Measurements from ENCODE around the gene EPHA6. TPM values are rescaled to one million over a fixed set of nuclear protein-coding genes. Genes with fewer than 3 reads are reported as not detected.

EPHA6 gene
- total RNA-seq, 1 experiment from 2014 or later: 2.7 TPM

- H3K27ac Mint-ChIP-seq (ENCODE audit: unreplicated experiment): no peak overlapping the region
- no TSS peak for BruUV-seq (replicated peaks)
- TF ChIP-seq CTCF (IDR thresholded peaks at IDR 0.05; ENCODE audit: insufficient read depth in 1 of 2, low read depth in 1 of 2, low read length in 1 of 2, severe bottlenecking in 1 of 2, unreplicated experiment in 1 of 2): no peak
- POLR2A ChIA-PET: no interaction called here
- no peaks in the 10 kb centered on the region for H3K36me3 ChIP-seq (ENCODE audit: control insufficient read depth, insufficient read depth, low read length)
- no peaks in the 10 kb centered on the region for H3K27me3 ChIP-seq (replicated peaks; ENCODE audit: control insufficient read depth, insufficient read depth, low read length)
- H3K4me3 ChIP-seq (ENCODE audit: low read depth, low read length): no peak overlapping the region
- no peaks in the 10 kb centered on the region for H3K27me3 Mint-ChIP-seq (ENCODE audit: insufficient read depth, unreplicated experiment)
- no peaks in the 10 kb centered on the region for H3K4me1 Mint-ChIP-seq (ENCODE audit: low read depth, unreplicated experiment)
- H3K4me1 ChIP-seq: no peaks in the 10 kb centered on the region
- no peak for DNase-seq
- intact Hi-C loops (cut with micrococcal nuclease; ENCODE audit: unreplicated experiment): no loop called here
- no peaks in the 10 kb centered on the region for H3K36me3 Mint-ChIP-seq (ENCODE audit: insufficient read depth, unreplicated experiment)
- no peak overlapping the region for H3K4me3 Mint-ChIP-seq (ENCODE audit: unreplicated experiment)
- CTCF ChIA-PET: no interaction called here
- no peaks in the 10 kb centered on the region for H3K9me3 ChIP-seq
- H3K9me3 Mint-ChIP-seq (ENCODE audit: unreplicated experiment): no peaks in the 10 kb centered on the region
Observed at GRCh38 chr3:97106652-97106989, 292.2 kb downstream of the EPHA6 start.

- no peaks in the 10 kb centered on the region for H3K9me3 ChIP-seq
- no peak for TF ChIP-seq CTCF (IDR thresholded peaks at IDR 0.05; ENCODE audit: insufficient read depth in 1 of 2, low read depth in 1 of 2, low read length in 1 of 2, severe bottlenecking in 1 of 2, unreplicated experiment in 1 of 2)
- Mint-ChIP-seq H3K4me3 (ENCODE audit: unreplicated experiment) (no peak overlapping the region), H3K9me3 (ENCODE audit: unreplicated experiment) (no peaks in the 10 kb centered on the region), H3K36me3 (ENCODE audit: insufficient read depth, unreplicated experiment) (no peaks in the 10 kb centered on the region), H3K27me3 (ENCODE audit: insufficient read depth, unreplicated experiment) (no peaks in the 10 kb centered on the region), H3K4me1 (ENCODE audit: low read depth, unreplicated experiment) (no peaks in the 10 kb centered on the region), H3K27ac (ENCODE audit: unreplicated experiment) (no peak overlapping the region)
- BruUV-seq (replicated peaks): no TSS peak
- H3K4me3 ChIP-seq (ENCODE audit: low read depth, low read length): no peak overlapping the region
- intact Hi-C loops (cut with micrococcal nuclease; ENCODE audit: unreplicated experiment): no loop called here
- no peaks in the 10 kb centered on the region for H3K36me3 ChIP-seq (ENCODE audit: control insufficient read depth, insufficient read depth, low read length)
- no peaks in the 10 kb centered on the region for H3K27me3 ChIP-seq (replicated peaks; ENCODE audit: control insufficient read depth, insufficient read depth, low read length)
- no peaks in the 10 kb centered on the region for H3K4me1 ChIP-seq
- DNase-seq: no peak
- ChIA-PET POLR2A (no interaction called here), CTCF (no interaction called here)
Observed at GRCh38 chr3:97108136-97108535, 293.7 kb downstream of the EPHA6 start.

- Mint-ChIP-seq H3K27me3 (ENCODE audit: insufficient read depth, unreplicated experiment) (peaks cover 5% of the 10 kb centered on the region), H3K4me3 (ENCODE audit: unreplicated experiment) (no peak overlapping the region), H3K4me1 (ENCODE audit: low read depth, unreplicated experiment) (no peaks in the 10 kb centered on the region), H3K36me3 (ENCODE audit: insufficient read depth, unreplicated experiment) (no peaks in the 10 kb centered on the region), H3K9me3 (ENCODE audit: unreplicated experiment) (no peaks in the 10 kb centered on the region), H3K27ac (ENCODE audit: unreplicated experiment) (no peak overlapping the region)
- CTCF ChIA-PET: no interaction called here
- Histone ChIP-seq H3K4me3 (ENCODE audit: low read depth, low read length) (no peak overlapping the region), H3K27me3 (replicated peaks; ENCODE audit: control insufficient read depth, insufficient read depth, low read length) (no peaks in the 10 kb centered on the region), H3K4me1 (no peaks in the 10 kb centered on the region), H3K9me3 (no peaks in the 10 kb centered on the region), H3K36me3 (ENCODE audit: control insufficient read depth, insufficient read depth, low read length) (no peaks in the 10 kb centered on the region)
- POLR2A ChIA-PET: no interaction called here
- no peak for DNase-seq
- TF ChIP-seq CTCF (IDR thresholded peaks at IDR 0.05; ENCODE audit: insufficient read depth in 1 of 2, low read depth in 1 of 2, low read length in 1 of 2, severe bottlenecking in 1 of 2, unreplicated experiment in 1 of 2): no peak
- BruUV-seq (replicated peaks): no TSS peak
- intact Hi-C loops (cut with micrococcal nuclease; ENCODE audit: unreplicated experiment): no loop called here
Observed at GRCh38 chr3:97111244-97111643, 296.9 kb downstream of the EPHA6 start.

All from Caco-2 (cell line).